NCI-H1436 (cell line): ENCODE results near the gene ITPR3.

ENCODE experiments used
- DNase-seq: peaks from one replicate; lab custom pipeline; 2025; lab: John Stamatoyannopoulos, UW

Gene ITPR3

GRCh38 chr6:33638556-33638955 lies 17.4 kb downstream of the ITPR3 start:
- DNase-seq, result no peak

DNA sequence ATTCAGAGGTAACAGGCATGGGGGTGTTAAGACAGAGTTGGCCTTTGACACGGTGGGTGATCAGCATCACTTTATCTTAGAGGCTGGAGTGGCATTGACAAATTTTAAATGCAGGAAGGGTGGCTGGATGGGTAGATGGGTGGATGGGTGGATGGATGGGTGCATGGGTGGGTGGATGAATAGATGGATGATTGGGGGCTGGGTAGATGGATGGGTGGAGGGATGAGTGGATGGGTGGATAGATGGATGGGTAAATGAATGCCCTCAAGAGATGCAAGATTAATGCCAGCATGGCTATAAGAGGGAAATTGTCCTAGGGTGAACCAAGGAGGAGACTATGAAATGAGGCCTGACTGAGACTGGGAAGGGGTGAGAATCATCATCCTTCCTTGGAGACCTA lies 18.4 kb downstream of the ITPR3 start:
- no peak for DNase-seq

- DNase-seq, result no peak
Measured at GRCh38 chr6:33640361-33640760, 19.2 kb downstream of the ITPR3 start.

GRCh38 chr6:33641144-33641543 lies 20.0 kb downstream of the ITPR3 start:
- DNase-seq, result no peak

GRCh38 chr6:33641602-33642001 lies 20.5 kb downstream of the ITPR3 start:
- DNase-seq, result no peak

GRCh38 chr6:33642897-33643296 lies 21.8 kb downstream of the ITPR3 start:
- DNase-seq, result no peak

GRCh38 chr6:33651403-33651802 lies 30.3 kb downstream of the ITPR3 start:
- DNase-seq, result no peak

- no peak for DNase-seq
Measured at GRCh38 chr6:33652002-33652401, 30.9 kb downstream of the ITPR3 start.

- DNase-seq, result no peak
Measured at GRCh38 chr6:33654831-33655554, 33.9 kb downstream of the ITPR3 start.

DNA sequence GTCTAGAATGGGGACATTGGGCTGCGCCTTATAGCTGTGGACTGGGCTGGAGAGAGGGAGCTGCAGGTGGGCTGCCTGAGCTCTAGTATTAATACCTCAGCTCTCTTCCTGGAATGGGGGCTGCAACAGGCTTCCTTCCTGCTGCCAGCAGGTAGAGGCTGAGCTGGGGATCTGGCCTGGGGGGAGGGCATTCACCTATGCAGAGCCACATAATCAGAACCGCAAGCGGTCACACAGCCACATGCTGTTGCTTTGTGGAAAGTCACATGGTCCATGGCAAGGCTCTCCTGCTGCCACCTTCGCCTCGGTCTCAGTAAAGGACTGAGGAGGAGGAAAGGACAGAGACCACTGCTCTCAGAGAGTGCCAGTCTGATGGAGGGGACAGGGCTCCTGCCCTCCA lies 35.7 kb downstream of the ITPR3 start:
- no peak for DNase-seq

DNA sequence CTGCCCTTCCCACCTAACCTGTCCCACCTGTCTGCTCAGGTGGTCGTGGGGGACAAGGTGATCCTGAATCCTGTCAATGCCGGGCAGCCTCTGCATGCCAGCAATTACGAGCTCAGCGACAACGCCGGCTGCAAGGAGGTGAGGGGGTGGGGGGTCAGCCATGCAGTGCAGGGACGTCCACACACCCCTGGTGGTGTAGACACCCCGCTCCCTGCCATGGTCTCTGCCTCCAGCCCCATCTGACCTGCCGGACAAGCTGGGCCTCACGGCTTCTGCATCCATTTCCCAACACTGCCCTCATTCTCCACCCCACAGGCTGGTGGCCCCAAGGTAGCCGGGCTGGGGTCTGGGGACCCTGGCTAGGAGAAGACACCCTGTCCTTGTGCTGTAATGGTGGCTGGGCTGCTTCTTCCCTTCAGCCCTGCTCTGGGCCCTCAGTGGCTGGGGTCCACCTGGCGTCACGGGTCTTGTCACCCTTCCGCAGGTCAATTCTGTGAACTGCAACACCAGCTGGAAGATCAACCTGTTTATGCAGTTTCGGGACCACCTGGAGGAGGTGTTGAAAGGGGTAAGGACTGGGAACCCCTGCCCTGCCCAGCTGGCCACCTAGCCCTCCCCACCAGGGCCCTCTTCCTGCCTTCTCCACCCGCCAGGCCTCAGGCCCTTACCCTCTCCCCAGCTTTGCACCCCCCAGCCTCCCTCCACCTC lies 38.0 kb downstream of the ITPR3 start:
- DNase-seq, result no peak

DNA sequence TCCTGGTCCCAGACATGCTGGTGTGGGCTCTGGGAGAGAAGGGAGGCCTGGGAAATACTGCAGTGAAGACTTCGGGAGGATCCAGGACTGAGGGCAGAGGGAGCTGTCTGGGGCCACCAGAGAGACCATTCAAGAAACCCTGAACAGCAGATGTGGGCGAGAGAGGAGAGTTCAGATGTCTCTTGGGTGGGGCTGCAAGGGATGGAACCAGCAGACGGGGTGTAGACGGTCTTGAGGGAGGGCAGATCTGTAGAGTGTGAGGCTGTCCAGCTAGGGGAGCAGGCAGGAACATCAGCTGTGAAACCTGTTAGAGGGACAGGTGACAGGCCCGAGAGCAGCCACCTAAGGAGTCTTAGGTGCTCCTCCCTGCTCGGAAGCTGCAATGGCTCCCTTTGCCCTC lies 38.9 kb downstream of the ITPR3 start:
- DNase-seq, result no peak

GRCh38 chr6:33661106-33661838 lies 40.1 kb downstream of the ITPR3 start:
- DNase-seq, result peak; percentile 20

DNA sequence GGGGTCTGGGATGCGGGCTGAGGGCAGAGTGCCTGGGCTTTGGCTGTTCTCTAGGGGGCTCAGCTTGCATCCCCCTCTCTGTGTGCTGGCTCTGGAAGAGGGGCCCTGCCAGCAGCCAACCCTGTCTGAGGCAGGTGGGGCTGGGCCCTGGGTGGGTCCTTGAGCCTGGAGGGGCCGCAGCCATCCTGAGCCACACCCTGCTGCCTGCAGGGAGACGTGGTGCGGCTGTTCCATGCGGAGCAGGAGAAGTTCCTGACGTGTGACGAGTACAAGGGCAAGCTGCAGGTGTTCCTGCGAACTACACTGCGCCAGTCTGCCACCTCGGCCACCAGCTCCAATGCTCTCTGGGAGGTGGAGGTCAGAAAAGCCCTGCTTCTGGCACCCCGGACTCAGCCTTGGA lies 41.2 kb downstream of the ITPR3 start:
- DNase-seq, result no peak

DNA sequence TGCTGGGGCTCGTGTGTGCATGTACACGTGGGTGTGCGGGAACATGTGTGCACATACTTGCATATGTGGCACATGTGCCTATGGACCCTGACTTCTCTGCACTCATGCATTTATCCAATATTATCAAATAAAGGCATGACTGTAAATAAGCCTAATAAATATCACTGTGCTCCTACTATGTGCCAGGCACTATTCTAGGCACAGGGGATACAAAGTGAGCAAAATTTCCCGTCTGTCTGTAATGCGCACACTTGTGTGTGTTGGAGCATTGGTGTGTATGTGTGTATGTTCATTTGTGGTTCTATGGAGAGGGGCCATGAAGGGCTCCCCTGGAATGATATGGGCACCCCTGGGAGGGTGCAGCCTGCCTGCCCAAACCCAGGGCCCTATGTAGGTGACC lies 41.9 kb downstream of the ITPR3 start:
- no peak for DNase-seq

DNA sequence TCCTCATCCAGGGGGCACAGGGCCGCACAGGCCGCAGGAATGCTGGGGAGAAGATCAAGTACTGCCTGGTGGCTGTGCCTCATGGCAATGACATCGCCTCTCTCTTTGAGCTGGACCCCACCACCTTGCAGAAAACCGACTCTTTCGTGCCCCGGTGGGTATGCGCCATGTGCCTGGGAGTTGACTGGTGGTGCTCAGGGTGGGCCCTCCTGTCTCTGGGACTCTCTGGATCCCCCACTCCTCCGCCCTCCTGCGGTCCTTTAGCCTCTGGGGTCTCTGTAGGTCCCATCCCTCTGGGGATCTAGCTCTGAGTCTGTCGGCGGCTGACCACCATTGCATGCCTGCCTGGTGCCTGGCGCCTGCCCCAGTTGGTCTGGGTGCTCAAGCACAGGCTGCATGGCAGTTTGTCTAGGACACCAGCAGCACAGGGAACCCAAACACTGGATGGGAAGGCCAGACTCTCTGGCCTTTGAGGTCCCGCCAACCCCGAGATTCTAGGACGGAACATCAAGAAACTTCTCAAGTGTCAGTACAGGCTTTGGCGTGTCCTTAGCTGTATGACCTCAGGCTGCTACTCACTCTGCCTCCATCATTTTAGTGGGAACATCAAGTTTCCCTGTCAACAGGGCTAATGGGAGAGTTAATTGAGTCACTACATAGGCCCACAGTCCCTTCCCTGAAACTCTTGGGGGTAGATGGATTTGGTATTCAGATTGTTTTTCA lies 42.8 kb downstream of the ITPR3 start:
- no peak for DNase-seq

GRCh38 chr6:33664506-33665057 lies 43.5 kb downstream of the ITPR3 start:
- no peak for DNase-seq

- no peak for DNase-seq
Measured at GRCh38 chr6:33665957-33666356, 44.8 kb downstream of the ITPR3 start.

GRCh38 chr6:33667072-33667471 lies 46.0 kb downstream of the ITPR3 start:
- no peak for DNase-seq

DNA sequence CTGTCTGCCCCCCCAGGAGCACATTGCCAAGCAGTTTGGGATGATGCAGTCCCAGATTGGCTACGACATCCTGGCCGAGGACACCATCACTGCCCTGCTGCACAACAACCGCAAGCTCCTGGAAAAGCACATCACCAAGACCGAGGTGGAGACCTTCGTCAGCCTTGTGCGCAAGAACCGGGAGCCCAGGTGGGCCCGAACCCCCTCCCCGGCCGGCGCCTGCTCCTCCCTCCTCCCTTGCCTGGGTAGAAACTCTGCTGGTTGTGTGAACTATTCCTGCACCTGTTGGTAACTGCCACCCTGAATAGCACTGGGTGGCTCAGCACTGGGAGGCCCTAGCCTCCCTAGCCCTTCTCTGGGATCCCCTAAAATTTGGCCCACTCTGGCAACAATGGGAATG lies 46.7 kb downstream of the ITPR3 start:
- no peak for DNase-seq

DNA sequence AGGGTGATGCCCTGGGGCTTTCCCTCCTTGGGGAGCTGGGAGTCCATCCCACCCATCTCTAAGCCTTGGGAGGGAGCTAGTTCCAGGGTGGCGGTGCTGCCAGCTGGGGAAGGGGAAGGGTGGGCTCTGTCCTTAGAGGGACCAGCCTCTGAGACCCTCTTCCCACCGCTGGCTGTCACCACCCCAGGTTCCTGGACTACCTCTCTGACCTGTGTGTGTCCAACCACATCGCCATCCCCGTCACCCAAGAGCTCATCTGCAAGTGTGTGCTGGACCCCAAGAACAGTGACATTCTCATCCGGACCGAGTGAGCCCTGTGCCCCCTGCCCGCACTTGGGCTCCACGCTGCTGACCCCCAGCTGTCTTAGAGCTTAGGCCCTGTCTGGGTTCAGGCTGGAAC lies 47.2 kb downstream of the ITPR3 start:
- DNase-seq, result no peak

DNA sequence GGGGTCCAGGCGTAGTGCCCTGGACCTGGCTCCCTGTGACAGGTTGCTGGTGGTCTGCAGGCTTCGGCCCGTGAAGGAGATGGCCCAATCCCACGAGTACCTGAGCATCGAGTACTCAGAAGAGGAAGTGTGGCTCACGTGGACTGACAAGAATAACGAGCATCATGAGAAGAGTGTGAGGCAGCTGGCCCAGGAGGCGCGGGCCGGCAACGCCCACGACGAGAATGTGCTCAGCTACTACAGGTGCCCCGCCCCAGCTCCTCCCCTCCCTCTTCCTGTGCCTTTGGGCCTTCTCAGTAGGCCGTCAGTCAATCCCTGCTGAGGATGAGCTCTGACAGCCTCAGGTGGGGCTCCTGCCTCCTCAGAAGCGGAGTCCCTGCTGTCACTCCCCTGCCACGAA lies 47.8 kb downstream of the ITPR3 start:
- DNase-seq, result no peak
